Suppressor macrophage treated with lipopolysaccharide for 1 hour (primary cell): Measurements from ENCODE around the gene MRPL33.
"Not testable (repeated sequence)": the region's sequence is repeated elsewhere in the genome, so short reads cannot be mapped to it uniquely, and the experiment has no call there.

ENCODE experiments used
- DNase-seq, 3 donors: peaks; one replicate each; pipeline ENCODE4 v3.0.0-alpha.2; 2020 to 2022

The MRPL33 gene

DNA sequence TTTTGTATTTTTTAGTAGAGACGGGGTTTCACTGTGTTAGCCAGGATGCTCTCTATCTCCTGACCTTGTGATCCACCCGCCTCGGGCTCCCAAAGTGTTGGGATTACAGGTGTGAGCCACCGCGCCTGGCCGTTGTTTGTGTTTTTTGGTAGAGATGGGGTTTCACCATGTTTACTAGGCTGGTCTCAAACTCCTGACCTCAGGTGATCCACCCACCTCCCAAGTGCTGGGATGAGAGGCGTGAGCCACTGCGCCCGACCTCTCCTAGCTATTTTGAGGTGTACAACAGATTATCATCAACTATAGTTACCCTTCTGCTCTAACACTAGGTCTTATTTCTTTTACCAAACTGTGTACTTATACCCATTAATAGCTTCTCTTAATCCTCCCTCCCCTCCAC lies 28.9 kb upstream of the MRPL33 start:
- DNase-seq, result no peak

DNA sequence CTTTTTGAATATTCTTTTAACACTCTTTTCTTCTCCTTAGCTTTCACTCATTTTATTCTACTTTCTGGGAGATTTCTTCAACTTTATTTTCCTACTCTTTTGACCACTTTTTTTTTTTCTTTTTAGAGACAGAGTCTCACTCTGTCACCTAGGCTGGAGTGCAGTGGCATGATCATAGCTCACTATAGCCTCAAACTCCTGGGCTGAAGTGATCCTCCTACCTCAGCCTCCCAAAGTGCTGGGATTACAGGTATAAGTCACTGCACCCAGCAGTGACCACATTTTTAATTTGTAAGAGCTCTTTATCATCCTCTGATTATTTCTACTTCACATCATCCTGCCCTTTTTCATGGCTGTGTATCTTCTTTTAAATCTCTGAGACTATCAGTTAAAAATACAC lies 26.0 kb upstream of the MRPL33 start:
- DNase-seq, result not testable (repeated sequence)

- no peak for DNase-seq
These were observed 25.2 kb upstream of the MRPL33 start for GRCh38 chr2:27746325-27746724.

GRCh38 chr2:27747827-27748352 lies 23.6 kb upstream of the MRPL33 start:
- DNase-seq, result no peak

DNA sequence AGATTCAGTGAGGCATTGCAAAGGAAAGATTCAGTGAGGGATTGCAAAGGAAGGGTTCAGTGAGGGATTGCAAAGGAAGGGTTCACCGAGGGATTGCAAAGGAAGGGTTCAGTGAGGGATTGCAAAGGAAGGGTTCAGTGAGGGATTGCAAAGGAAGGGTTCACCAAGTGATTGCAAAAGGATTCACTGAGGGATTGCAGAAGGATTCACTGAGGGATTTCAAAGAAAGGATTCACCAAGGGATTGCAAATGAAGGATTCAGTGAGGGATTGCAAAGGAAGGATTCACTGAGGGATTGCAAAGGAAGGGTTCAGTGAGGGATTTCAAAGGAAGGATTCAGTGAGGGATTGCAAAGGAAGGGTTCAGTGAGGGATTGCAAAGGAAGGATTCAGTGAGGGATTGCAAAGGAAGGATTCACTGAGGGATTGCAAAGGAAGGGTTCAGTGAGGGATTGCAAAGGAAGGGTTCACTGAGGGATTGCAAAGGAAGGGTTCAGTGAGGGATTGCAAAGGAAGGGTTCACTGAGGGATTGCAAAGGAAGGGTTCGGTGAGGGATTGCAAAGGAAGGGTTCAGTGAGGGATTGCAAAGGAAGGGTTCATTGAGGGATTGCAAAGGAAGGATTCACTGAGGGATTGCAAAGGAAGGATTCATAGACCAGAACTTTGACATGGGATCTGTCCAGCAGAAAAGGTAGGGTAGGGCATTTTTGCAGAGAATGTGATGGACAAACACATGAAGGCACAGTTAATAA lies 22.5 kb upstream of the MRPL33 start:
- DNase-seq, result not testable (repeated sequence)

GRCh38 chr2:27751377-27751776 lies 20.1 kb upstream of the MRPL33 start:
- no peak for DNase-seq

DNA sequence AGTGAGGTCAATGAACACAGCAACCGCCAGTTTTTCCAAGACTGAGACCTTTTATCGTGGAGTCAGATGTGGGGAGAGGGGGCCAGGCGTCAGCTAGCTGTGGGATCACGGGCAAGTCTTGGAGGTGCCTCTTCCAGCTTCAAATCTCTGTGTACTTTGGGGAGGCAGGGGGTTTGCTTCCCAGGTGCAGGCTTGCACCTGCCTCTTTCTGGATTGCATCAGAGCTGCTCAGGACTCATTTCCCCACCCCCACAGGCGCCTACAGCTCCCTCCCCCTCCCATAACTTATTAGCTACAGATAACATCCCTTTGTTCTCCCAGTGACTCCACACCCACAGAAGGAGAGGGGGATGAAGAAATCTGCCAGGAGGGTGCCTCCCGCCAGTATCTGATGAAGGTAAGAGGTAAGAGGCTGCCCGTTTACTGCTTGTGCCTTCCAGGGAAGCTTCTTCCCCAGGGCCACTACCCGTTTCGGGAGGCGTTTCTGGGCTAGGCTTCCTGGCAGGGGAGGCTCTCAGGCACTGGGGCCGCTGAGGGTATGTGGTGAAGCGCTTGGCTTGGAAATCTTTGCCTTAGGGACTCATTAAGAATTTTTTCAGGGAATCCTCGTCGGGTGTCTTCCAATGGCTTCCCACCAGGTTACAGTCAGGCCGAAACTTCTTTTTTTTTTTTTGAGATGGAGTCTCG lies 18.8 kb upstream of the MRPL33 start:
- DNase-seq, result no peak

DNA sequence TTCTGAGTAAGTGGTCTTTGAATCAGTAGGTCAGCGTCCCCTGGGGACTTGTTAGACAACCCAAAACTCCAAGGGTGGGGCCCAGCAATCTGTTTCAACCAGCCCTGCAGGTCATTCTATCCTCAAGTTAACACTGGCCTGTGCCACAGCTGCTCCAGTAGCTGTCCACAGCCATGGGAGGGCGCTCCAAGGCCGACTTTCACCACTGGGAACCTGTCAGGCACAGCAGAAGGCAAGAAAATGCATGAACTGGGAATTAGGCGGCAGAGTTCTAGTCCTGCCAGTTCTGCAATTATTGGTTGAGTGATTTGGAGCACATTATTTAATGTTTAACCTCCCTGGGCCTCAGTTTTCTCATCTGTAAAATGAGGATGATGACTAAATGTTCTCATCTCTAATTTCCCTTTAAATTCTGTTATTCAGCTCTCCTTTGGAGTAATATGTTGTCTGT lies 17.4 kb upstream of the MRPL33 start:
- DNase-seq, result peak; percentile 85 to 89 (median 89)

- no peak for DNase-seq
These were observed 16.7 kb upstream of the MRPL33 start for GRCh38 chr2:27754831-27755230.

GRCh38 chr2:27756091-27756490 lies 15.4 kb upstream of the MRPL33 start:
- no peak for DNase-seq

- peak; percentile 67 to 72 (median 69) for DNase-seq
These were observed 14.7 kb upstream of the MRPL33 start for GRCh38 chr2:27756544-27757498.

DNA sequence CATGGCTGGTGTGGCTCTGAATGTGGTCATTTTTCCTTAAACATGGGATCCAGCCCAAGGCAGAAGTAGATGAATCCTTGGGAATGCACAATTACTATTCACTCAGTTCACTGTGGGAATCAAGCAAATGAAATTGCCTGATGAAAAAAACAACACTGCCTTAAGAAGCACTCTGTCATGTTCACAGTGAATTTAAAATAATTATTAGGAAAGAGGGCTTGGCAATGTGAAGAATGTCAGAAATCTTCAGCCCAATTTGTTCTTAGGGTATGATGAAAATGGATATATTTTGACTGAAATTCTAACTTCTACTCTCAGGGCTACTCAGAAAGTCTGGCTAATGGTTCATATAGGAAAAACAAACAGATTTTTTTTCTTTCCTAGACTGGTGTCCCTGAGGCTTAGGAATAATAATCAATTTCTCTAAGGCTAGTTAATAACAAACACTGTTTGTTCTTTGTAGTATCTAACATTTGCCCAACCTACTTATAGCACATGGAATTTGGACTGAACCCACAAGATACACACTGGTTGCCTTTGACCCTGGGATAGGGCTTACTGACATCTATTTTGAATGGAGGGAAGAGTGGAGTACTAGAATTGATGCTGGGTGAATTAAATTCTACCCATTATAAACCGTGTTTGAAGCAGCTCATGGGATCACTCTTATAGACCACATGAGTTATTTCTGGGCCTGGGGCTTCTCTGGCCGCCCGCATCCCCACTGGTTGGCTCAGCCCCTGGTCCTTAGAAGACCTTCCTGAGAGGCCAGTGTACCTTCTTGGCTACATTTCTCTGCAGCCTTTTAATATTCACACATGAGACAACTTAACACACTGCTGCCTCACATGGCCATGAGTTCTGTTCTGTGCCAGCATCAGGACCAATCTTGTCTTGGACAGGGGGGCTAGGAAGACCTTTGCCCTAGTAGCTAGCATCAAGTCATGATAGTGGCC lies 8.3 kb upstream of the MRPL33 start:
- no peak for DNase-seq

- no peak for DNase-seq
These were observed 7.6 kb upstream of the MRPL33 start for GRCh38 chr2:27763907-27764267.

DNA sequence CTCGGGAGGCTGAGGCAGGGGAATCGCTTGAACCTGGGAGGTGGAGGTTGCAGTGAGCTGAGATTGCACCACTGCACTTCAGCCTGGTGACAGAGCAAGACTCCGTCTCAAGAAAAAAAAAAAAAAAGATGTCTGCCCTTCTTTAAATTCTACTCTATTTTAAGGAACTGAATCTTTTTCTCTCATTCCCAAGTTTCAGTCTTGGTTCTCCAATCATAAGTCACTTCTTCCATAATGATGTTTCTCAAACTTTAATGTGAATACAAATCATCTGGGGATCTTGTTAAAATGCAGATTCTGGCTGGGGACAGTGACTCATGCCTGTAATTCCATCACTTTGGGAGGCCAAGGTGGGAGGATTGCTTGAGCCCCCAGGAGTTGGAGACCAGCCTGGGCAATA lies 7.0 kb upstream of the MRPL33 start:
- DNase-seq, result peak; percentile 35 to 77 (median 68)

DNA sequence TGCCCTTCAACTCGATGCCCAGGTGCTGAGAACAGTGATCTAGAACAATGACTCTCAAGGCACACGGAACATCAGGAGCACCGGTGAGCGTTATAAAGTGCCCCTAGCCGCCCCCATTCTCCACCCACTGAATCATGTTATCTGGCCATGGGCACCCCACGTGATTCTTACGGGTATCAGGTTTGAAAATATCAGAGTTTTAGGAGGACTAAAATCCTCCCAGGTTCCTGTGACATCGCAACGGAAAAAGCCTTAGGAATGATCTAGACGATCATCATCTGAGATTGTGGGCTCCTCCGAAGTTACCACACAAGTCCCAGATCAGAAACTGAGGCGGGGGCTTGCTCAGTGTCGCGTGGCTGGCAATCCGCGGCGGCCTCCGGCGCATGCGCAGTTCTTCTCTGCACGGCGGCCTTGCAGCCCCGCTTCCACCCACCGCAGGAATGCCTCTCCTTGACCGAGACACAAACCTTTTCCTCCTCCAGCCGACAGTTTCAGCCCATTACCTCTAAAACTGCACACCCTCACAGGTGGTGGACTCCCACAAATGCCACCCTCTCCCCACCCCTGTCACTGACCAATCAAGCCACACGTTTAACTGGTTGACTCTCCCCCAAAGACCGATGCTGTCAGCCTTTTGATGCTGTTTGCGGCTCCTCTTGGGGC lies 5.8 kb upstream of the MRPL33 start:
- peak; percentile 43 to 88 (median 84) for DNase-seq

DNA sequence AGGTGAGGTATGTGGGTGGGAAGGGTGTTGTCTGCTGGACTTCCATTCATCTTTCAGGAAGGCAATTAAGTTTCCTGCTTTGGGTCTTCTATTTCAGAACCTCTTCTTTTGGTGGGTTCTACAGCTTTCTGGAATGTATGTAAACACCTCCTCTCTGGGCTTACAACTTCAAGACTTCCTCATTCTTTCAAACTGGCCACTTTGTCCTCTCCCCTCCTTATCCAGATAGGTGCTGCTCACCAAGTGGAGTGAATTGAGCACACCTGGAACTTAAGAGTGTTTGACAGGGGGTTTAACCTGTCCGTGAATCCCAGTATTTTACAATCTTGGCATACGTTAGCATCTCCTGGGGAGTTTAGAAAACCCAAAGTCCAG lies 5.2 kb upstream of the MRPL33 start:
- DNase-seq, result no peak

GRCh38 chr2:27771202-27771547 lies 344 bp upstream of the MRPL33 start:
- DNase-seq, result no peak

GRCh38 chr2:27772804-27773203 lies 1.3 kb downstream of the MRPL33 start:
- no peak for DNase-seq

DNA sequence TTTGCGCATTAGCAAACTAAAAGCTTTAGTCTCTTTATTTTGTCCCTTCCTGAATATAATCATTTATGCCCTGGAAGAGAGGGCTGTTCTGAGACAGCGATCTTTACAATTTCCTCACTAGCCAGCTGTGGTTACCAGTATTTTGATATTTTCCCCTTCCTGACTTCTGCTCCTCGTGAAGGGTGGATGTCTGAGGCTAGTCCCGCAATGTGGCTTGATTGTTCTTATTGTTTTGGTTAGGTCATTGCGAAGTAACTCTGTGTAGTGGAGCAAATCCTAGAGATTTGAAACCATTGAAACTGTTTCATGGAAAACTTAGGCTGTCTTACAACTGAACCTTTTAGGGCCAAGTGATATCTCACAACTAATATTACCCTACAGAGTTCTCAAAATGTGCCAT lies 2.4 kb downstream of the MRPL33 start:
- no peak for DNase-seq

DNA sequence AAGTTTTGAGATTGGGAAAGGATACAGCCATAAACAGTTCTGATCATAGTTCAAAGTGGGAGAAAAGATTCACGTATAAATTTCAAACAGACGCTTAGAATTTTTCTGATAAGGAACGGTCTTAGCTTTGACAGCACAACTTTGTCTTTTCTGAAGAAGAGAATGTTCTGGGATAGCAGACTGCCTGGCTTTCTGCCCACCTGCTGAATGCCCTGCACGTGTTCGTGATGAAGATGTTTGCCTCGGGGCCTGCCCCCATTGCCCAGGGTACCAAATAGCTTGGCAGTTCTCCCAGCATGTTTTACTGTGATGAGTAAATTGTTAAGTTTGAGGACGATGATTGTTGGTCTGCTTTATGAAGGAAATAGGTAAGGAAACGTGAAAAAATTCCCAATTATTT lies 4.6 kb downstream of the MRPL33 start:
- no peak for DNase-seq

GRCh38 chr2:27776696-27777095 lies 5.2 kb downstream of the MRPL33 start:
- no peak for DNase-seq
